Tibial nerve (tissue), 3 donors: ENCODE data around the gene PPARGC1A.

Experiments used
- POLR2A ChIP-seq, 2 donors: fragments of 450-650 bp; IDR thresholded peaks; one replicate each; pipeline ENCODE4 v1.6.1; 2017; ENCODE audit warnings: antibody characterized with exemption in 2 of 2, mild to moderate bottlenecking in 2 of 2, moderate library complexity in 2 of 2
- TF ChIP-seq, protein P1 (sequence below), 5 experiments: fragments of 200-600 bp in 3 of 5; fragments of 450-650 bp in 2 of 5; sonication (generic) in 3 of 5; IDR thresholded peaks; one replicate each; pipeline ENCODE4 v1.5.1; 2016 to 2019; ENCODE audit warnings: antibody characterized with exemption in 5 of 5, mild to moderate bottlenecking in 3 of 5, moderate library complexity in 2 of 5

DNA sequence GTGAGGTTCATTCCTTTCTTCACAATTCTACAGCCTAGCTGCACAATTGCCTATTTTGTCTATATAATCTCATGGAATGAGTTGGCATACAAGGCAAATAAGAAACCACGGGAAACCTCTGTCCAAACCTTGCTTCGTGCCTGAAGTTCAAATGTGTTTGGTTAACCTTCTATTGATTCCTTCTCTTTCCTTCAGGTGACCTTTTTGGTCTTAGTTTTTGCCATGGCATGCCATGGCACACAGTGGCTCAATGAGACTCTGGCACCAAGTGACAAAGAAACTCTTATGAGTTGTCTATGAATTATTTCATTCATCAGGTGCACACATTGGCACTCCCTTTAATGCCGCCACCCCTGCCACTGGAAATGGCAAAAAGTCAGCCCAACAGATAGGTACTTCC lies 101.8 kb downstream of the PPARGC1A start:
- TF ChIP-seq POLR2A (IDR thresholded peaks at IDR 0.05), result no peak
- TF ChIP-seq, protein P1, sequence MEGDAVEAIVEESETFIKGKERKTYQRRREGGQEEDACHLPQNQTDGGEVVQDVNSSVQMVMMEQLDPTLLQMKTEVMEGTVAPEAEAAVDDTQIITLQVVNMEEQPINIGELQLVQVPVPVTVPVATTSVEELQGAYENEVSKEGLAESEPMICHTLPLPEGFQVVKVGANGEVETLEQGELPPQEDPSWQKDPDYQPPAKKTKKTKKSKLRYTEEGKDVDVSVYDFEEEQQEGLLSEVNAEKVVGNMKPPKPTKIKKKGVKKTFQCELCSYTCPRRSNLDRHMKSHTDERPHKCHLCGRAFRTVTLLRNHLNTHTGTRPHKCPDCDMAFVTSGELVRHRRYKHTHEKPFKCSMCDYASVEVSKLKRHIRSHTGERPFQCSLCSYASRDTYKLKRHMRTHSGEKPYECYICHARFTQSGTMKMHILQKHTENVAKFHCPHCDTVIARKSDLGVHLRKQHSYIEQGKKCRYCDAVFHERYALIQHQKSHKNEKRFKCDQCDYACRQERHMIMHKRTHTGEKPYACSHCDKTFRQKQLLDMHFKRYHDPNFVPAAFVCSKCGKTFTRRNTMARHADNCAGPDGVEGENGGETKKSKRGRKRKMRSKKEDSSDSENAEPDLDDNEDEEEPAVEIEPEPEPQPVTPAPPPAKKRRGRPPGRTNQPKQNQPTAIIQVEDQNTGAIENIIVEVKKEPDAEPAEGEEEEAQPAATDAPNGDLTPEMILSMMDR (IDR thresholded peaks at IDR 0.05), result no peak
